Putamen (tissue), 1 donor: Measurements from ENCODE around the gene FAM167B.
"Not testable (repeated sequence)": the region's sequence is repeated elsewhere in the genome, so short reads cannot be mapped to it uniquely, and the experiment has no call there.

Experiments used
- DNase-seq: peaks from one replicate; pipeline ENCODE4 v3.0.0-alpha.2; 2016; ENCODE audit warnings: low spot score

Gene FAM167B

DNA sequence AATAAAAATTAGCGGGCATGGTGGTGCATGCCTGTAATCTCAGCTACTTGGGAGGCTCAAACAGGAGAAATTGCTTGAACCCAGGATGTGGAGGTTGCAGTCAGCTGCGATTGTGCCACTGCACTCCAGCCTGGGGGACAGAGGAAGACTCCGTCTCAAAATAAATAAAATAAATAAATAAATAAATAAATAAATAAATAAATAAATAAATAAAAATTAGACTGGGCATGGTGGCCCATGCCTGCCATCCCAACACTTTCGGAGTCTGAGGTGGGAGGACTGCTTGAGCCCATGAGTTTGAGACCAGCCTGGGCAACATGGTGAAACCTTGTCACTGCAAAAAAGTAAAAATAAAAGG is 16.2 kb downstream of the FAM167B start:
- not testable (repeated sequence) for DNase-seq

DNA sequence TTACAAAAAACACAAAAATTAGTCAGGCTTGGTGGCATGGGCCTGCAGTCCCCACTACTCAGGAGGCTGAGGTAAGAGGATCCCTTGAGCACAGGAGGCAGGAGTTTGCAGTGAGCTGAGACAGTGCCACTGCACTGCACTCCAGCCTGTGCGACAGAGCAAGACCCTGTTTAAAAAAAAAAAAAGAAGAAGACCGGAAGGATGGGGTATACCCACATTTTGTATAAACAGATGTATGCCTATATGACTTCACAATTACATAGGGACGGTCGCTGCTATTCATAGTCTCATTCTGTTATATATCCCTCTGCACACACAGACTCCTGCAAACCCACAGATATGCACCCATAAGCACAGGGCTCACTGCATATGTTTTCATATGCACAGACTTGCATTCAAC is 16.7 kb downstream of the FAM167B start:
- DNase-seq: no peak

DNA sequence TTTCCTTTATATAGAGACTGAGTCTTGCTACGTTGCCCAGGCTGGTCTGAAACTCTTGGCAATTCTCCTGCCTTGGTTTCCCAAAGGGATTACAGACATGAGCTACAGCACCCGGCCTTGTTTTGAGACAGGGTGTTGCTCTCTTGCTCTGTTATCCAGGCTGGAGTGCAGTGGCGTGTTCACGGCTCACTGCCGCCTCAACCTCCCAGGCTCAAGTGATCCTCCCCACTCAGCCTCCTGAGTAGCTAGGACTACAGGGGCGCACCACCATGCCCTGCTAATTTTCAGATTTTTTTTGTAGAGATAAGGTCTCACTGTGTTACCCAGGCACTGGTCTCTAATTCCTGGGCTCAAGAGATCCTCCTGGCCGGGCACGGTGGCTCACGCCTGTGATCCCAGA is 18.8 kb downstream of the FAM167B start:
- DNase-seq: no peak

DNA sequence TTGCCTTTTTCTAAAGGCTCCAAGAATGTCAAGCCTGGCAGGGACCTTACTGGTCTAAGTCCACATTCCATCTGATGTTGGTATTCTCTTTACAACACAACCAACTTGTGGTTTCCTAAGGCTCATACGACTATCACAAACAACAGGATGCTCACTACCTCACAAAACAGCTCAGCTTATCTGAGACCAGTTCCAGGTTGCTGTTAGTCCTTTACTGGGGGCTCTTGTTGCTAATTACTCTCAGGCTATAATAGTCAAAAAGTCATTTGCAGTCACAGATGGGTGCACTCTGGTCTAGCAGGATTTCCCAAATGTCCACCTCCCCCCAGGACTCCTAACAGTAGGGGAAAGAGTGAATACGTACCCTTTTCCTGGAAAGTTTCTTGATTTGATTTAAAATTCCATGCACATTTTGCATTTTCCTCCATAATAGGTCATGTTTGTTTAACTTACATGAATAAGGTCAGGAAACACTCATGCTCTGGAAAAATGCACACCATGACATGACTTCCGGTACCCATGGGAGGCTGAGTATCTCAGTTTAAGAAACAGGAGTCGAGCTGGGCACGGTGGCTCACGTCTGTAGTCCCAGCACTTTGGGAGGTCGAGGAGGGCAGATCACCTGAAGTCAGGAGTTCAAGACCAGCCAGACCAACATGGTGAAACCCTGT is 20.0 kb downstream of the FAM167B start:
- no peak for DNase-seq

DNA sequence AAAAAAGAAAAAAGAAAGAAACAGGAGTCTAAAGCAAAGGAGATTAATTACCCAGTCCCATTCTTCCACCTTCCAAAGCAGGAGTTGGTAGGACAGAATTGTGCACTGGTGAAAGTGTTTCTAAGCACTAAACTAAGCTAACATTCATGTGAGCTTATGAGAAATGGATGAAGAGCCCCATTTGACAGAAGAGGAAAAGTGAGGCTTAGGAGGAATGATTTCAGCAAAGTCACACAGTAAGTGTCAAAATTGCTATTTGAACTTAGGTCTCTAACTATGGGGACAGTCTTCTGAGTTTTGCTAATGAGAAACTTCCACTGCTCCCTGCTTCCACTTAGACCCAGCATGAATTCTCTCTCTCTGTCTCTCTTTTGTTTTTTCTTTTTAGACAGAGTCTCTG is 22.7 kb downstream of the FAM167B start:
- no peak for DNase-seq

GRCh38 chr1:32272557-32273390 is 25.8 kb downstream of the FAM167B start:
- DNase-seq: no peak

DNA sequence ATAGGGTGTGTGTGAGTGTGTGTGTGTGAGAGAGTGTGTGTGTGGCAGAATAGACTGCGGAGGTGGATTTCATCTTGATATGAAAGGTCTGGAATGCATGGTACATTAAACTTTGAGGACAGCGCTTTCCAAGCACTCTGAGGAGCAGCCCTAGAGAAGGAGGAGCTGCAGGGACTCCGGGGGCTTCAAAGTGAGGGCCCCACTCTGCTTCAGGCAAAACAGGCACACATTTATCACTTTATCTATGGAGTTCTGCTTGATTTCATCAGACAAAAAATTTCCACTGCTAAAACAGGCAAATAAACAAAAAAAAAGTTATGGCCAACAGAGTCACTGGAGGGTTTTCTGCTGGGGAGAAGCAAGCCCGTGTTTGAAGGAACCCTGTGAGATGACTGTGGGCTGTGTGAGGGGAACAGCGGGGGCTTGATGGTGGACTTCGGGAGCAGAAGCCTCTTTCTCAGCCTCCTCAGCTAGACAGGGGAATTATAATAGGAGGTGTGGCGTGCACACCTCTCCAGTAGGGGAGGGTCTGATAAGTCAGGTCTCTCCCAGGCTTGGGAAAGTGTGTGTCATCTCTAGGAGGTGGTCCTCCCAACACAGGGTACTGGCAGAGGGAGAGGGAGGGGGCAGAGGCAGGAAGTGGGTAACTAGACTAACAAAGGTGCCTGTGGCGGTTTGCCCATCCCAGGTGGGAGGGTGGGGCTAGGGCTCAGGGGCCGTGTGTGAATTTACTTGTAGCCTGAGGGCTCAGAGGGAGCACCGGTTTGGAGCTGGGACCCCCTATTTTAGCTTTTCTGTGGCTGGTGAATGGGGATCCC is 26.6 kb downstream of the FAM167B start:
- no peak for DNase-seq

- DNase-seq: no peak
Observed at GRCh38 chr1:32274646-32275340, 27.8 kb downstream of the FAM167B start.

DNA sequence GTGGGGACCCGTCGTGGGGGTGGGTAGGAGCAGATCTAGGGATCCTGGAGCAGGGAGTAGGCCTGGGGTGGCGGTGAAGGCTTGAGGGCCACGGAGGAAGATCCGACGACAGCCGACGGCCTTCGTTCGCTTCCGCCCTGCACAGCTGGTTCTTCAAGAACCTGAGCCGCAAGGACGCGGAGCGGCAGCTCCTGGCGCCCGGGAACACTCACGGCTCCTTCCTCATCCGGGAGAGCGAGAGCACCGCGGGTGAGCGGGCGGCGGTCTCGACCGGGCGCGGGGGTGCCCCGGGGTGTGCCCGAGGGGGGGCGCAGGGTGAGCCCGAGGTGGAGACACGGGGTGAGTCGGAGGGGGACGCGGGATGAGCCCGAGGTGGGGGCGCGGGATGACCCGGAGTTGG is 28.4 kb downstream of the FAM167B start:
- no peak for DNase-seq

DNA sequence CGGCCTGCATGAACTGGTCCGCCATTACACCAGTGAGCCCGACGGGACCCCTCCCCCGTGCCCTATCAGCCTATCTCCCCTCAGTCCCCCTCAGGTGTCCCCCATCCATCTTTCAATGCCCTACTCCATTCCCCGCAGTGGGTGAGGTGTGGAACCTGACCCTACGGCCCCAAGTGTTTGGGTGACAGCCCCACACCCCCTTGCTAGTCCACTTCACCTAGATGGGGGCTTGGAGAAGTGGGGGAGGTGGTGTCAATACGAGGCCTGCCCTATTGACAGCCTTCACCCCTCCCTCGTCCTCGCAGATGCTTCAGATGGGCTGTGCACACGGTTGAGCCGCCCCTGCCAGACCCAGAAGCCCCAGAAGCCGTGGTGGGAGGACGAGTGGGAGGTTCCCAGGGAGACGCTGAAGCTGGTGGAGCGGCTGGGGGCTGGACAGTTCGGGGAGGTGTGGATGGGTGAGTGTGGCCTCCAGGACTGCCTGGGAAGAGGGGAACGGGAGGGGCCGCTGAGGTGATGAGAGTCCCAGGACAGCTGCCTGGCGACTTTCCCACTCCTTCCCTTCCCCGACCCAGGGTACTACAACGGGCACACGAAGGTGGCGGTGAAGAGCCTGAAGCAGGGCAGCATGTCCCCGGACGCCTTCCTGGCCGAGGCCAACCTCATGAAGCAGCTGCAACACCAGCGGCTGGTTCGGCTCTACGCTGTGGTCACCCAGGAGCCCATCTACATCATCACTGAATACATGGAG is 29.2 kb downstream of the FAM167B start:
- DNase-seq: no peak

GRCh38 chr1:32284777-32285176 is 37.8 kb downstream of the FAM167B start:
- not testable (repeated sequence) for DNase-seq

- DNase-seq: no peak
Observed at GRCh38 chr1:32285658-32286057, 38.6 kb downstream of the FAM167B start.

- no peak for DNase-seq
Observed at GRCh38 chr1:32286763-32287162, 39.7 kb downstream of the FAM167B start.

- DNase-seq: no peak
Observed at GRCh38 chr1:32289256-32289655, 42.2 kb downstream of the FAM167B start.

- no peak for DNase-seq
Observed at GRCh38 chr1:32291145-32291707, 44.2 kb downstream of the FAM167B start.

GRCh38 chr1:32291708-32292538 is 44.9 kb downstream of the FAM167B start, which contains the start of gene HDAC1:
Gene HDAC1, plus strand, starts transcription at chr1:32292083. Its CDS starts 87 bp downstream, at chr1:32292170.
- DNase-seq: peak; percentile 86

GRCh38 chr1:32298211-32298610 is 51.2 kb downstream of the FAM167B start:
- DNase-seq: not testable (repeated sequence)
